Measurements from ENCODE around the gene PFAS. TPM values are rescaled to one million over a fixed set of nuclear protein-coding genes. Genes with fewer than 3 reads are reported as not detected.

Gene PFAS
- total RNA-seq, 1 donor from 2014 or later = 31.4 TPM

GRCh38 chr17:8294814-8295316 is 45.8 kb downstream of the PFAS start:
- no peak for DNase-seq (ENCODE audit: low spot score)

GRCh38 chr17:8300226-8300625 is 51.1 kb downstream of the PFAS start:
- no peak for DNase-seq (ENCODE audit: low spot score)

- DNase-seq (ENCODE audit: low spot score) = peak; percentile 47
Observed at GRCh38 chr17:8300627-8301242, 51.6 kb downstream of the PFAS start.

GRCh38 chr17:8310601-8311123 is 61.6 kb downstream of the PFAS start:
- DNase-seq (ENCODE audit: low spot score) = no peak

GRCh38 chr17:8311131-8311790 is 62.2 kb downstream of the PFAS start:
- no peak for DNase-seq (ENCODE audit: low spot score)

- DNase-seq (ENCODE audit: low spot score) = no peak
Observed at GRCh38 chr17:8312251-8312650, 63.2 kb downstream of the PFAS start.

GRCh38 chr17:8312726-8313600 is 63.9 kb downstream of the PFAS start:
- DNase-seq (ENCODE audit: low spot score) = no peak

- no peak for DNase-seq (ENCODE audit: low spot score)
Observed at GRCh38 chr17:8314797-8315763, 66.0 kb downstream of the PFAS start.

- DNase-seq (ENCODE audit: low spot score) = no peak
Observed at GRCh38 chr17:8315764-8316217, 66.7 kb downstream of the PFAS start.

GRCh38 chr17:8318010-8318935 is 69.2 kb downstream of the PFAS start:
- DNase-seq (ENCODE audit: low spot score) = no peak

Other genes starting within 250 kb of the PFAS start
- 0.63 TPM for gene GUCY2D, start 246.7 kb upstream of the PFAS start, total RNA-seq
- gene ALOX15B, start 210.2 kb upstream of the PFAS start, total RNA-seq = 14.0 TPM
- gene ALOX12B, start 161.6 kb upstream of the PFAS start, total RNA-seq = 0.43 TPM
- not detected for gene ALOXE3, start 130.8 kb upstream of the PFAS start, total RNA-seq
- 0.78 TPM for gene HES7, start 125.2 kb upstream of the PFAS start, total RNA-seq
- 123 TPM for gene PER1, start 96.9 kb upstream of the PFAS start, total RNA-seq
- gene VAMP2, start 86.3 kb upstream of the PFAS start, total RNA-seq = 73.8 TPM
- 22.5 TPM for gene TMEM107, start 72.9 kb upstream of the PFAS start, total RNA-seq
- gene BORCS6, start 59.1 kb upstream of the PFAS start, total RNA-seq = 12.4 TPM
- 1.9 TPM for gene AURKB, start 38.7 kb upstream of the PFAS start, total RNA-seq
- gene CTC1, start 1.2 kb upstream of the PFAS start, total RNA-seq = 66.3 TPM
- 22.0 TPM for gene RANGRF, start 39.4 kb downstream of the PFAS start, total RNA-seq
- gene SLC25A35, start 46.1 kb downstream of the PFAS start, total RNA-seq = 17.8 TPM
- 7.9 TPM for gene ARHGEF15, start 61.0 kb downstream of the PFAS start, total RNA-seq
- not detected for gene ODF4, start 90.6 kb downstream of the PFAS start, total RNA-seq
- gene RPL26, start 133.9 kb downstream of the PFAS start, total RNA-seq = 1,147 TPM
- gene RNF222, start 148.5 kb downstream of the PFAS start, total RNA-seq = not detected
- 60.0 TPM for gene NDEL1, start 186.6 kb downstream of the PFAS start, total RNA-seq